DOHH2 (cell line): ENCODE data around the gene STEAP1B.

ENCODE experiments used
- EZH2phosphoT487 ChIP-seq: fragments of 200-600 bp; sonication (generic); IDR thresholded peaks from 2 replicates; pipeline ENCODE4 v1.6.1; 2017; ENCODE audit warnings: borderline replicate concordance, mild to moderate bottlenecking, antibody characterized with exemption, low read length, moderate library complexity, mixed read lengths
- TF ChIP-seq, protein P1 (sequence below): fragments of 200-600 bp; sonication (generic); IDR thresholded peaks from one replicate; pipeline ENCODE4 v1.5.1; 2014; ENCODE audit warnings: antibody characterized with exemption, mild to moderate bottlenecking, low read depth, low read length; ENCODE audit not compliant: poor library complexity, severe bottlenecking

DNA sequence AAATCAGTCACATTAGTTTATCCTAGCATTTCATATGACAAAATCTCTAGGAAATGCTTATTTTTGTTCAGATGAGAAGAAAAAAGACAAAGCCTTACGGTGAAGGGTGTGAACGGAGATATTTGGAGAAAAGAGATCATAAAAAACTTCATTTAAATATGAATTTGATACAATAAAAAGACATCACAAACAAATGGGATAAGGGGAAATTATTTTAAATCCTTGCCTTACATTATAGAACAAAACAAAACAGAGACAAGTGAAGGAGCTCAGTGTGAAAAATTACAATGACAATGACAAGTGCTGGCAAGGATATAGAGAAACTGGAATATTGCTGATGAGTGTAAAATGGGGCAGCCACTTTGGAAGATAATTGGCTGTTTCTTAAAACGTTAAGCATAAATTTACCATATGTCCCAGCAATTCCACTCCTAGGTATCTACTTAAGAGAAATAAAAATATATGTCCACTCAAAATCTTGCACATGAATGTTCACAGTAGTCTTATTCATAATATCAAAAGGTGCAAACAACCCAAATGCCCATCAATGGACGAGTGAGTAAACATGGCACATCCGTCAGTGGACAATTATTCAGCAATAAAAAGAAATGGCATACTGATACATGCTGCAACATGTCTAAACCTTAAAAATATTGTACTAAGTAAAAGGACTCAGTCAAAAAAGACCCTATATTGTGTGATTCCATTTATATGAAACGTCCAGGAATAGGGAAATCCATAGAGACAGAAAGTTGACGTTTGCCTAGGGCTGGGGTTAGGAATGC is 77.0 kb downstream of the STEAP1B start:
- TF ChIP-seq, protein P1, sequence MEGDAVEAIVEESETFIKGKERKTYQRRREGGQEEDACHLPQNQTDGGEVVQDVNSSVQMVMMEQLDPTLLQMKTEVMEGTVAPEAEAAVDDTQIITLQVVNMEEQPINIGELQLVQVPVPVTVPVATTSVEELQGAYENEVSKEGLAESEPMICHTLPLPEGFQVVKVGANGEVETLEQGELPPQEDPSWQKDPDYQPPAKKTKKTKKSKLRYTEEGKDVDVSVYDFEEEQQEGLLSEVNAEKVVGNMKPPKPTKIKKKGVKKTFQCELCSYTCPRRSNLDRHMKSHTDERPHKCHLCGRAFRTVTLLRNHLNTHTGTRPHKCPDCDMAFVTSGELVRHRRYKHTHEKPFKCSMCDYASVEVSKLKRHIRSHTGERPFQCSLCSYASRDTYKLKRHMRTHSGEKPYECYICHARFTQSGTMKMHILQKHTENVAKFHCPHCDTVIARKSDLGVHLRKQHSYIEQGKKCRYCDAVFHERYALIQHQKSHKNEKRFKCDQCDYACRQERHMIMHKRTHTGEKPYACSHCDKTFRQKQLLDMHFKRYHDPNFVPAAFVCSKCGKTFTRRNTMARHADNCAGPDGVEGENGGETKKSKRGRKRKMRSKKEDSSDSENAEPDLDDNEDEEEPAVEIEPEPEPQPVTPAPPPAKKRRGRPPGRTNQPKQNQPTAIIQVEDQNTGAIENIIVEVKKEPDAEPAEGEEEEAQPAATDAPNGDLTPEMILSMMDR: no peak
- TF ChIP-seq EZH2phosphoT487: no peak
